Bronchial epithelial cell (primary cell): ENCODE data around the gene COMTD1. TPM values are rescaled to one million over a fixed set of nuclear protein-coding genes. Genes with fewer than 3 reads are reported as not detected.

Experiments
- DNase-seq: peaks from one replicate; pipeline ENCODE4 v3.0.0-alpha.2; 2010; ENCODE audit warnings: low read depth
- FAIRE-seq: peaks from 2 replicates; lab custom pipeline; 2011; peaks lifted over from hg19 to GRCh38; lab: Jason Lieb, UNC
- H3K27me3 ChIP-seq: 2 replicates; pipeline ENCODE4 v1.5.1; 2011; ENCODE audit warnings: low read length; ENCODE audit not compliant: control insufficient read depth, insufficient read depth
- H3K36me3 ChIP-seq: 2 replicates; pipeline ENCODE4 v1.5.1; 2011; ENCODE audit warnings: low read length; ENCODE audit not compliant: control insufficient read depth, insufficient read depth
- H3K4me3 ChIP-seq: 2 replicates; pipeline ENCODE4 v1.5.1; 2011; ENCODE audit warnings: mild to moderate bottlenecking, low read depth, low read length, control low read depth
- total RNA-seq: library from RNA; depleted of rRNA; stranded (reverse); fragments of >200 nt; gene quantifications from 2 replicates; pipeline ENCODE4 v1.2.1, GENCODE V29; 2014
- TF ChIP-seq, protein P1 (sequence below): IDR thresholded peaks from 2 replicates; pipeline ENCODE4 v1.5.1; 2011; ENCODE audit warnings: mild to moderate bottlenecking, moderate library complexity, low read length, control low read depth, inconsistent platforms; ENCODE audit not compliant: insufficient read depth, severe bottlenecking

The COMTD1 gene
- total RNA-seq, 1 donor from 2014 or later, result 11.8 TPM

- no peak overlapping the region for H3K4me3 ChIP-seq
- DNase-seq, result peak; percentile 66
- FAIRE-seq, result no peak
- TF ChIP-seq, protein P1, sequence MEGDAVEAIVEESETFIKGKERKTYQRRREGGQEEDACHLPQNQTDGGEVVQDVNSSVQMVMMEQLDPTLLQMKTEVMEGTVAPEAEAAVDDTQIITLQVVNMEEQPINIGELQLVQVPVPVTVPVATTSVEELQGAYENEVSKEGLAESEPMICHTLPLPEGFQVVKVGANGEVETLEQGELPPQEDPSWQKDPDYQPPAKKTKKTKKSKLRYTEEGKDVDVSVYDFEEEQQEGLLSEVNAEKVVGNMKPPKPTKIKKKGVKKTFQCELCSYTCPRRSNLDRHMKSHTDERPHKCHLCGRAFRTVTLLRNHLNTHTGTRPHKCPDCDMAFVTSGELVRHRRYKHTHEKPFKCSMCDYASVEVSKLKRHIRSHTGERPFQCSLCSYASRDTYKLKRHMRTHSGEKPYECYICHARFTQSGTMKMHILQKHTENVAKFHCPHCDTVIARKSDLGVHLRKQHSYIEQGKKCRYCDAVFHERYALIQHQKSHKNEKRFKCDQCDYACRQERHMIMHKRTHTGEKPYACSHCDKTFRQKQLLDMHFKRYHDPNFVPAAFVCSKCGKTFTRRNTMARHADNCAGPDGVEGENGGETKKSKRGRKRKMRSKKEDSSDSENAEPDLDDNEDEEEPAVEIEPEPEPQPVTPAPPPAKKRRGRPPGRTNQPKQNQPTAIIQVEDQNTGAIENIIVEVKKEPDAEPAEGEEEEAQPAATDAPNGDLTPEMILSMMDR, result no peak
- no peaks in the 10 kb centered on the region for H3K27me3 ChIP-seq
- H3K36me3 ChIP-seq, result no peaks in the 10 kb centered on the region
Observed at GRCh38 chr10:75253281-75254220, 17.8 kb upstream of the COMTD1 start.

DNA sequence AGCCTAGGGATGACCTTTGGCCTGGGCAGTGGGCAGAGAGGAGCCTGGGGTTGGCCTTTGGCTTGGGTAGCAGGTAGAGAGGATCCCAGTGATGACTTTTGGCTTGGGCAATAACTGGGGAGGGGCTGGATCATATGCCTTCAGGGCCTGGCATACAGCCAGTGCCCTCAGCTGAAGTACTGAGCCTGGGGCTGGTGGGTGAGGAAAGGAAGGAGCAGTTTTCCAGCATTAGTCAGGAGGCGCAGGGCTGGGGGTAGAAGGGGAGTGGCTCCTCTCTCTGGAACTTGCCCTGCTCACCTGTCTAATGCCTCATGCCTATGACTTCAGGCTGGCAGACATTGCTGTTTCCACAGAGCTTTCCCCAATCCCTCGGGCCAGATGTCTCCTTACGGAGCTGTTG, 15.2 kb upstream of the COMTD1 start:
- Histone ChIP-seq H3K36me3 (no peaks in the 10 kb centered on the region), H3K4me3 (no peak overlapping the region), H3K27me3 (no peaks in the 10 kb centered on the region)
- DNase-seq (peak; percentile 91), FAIRE-seq (peak; percentile 75)
- TF ChIP-seq, protein P1, result no peak

DNA sequence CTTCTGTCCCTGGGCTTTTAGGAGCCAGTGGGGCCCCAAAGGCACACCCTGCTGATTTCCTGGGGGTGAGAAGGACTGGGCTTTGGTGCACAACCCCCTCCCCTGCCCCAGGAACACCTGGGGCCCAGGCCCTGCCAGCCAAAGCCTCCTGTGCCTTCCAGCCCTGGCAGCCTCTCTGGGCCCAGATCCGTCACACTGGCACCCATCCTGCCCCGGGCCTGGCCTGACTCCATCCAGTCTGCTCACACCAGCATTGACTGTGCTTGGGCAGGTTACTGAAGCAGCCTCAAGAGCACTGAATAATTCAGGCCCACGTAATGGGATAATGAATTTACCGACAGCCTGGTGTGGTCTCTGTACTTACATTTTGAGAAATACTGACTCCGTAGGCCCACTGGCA, 12.0 kb upstream of the COMTD1 start:
- H3K27me3 ChIP-seq, result no peaks in the 10 kb centered on the region
- no peak for DNase-seq
- no peak overlapping the region for H3K4me3 ChIP-seq
- TF ChIP-seq, protein P1, result no peak
- FAIRE-seq, result peak; percentile 77
- no peaks in the 10 kb centered on the region for H3K36me3 ChIP-seq

DNA sequence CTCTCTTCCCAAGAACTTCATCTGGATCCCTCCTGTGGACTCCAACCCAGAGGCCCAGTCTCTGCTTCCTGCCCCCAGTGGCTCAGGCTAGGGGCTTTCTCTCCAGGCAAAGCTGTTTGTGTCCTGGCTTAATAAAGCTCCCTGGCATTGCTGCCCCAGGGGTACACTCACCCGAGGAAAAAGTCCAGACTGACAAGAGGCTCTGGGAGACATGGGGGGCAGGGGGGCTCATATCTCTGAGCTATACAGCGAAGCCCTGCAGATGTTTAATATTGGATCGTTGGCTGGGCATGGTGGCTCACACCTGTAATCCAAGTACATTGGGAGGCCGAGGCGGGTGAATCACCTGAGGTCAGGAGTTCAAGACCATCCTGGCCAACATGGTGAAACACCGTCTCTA, 10.7 kb upstream of the COMTD1 start:
- FAIRE-seq, result no peak
- Histone ChIP-seq H3K36me3 (no peaks in the 10 kb centered on the region), H3K27me3 (no peaks in the 10 kb centered on the region), H3K4me3 (no peak overlapping the region)
- DNase-seq, result no peak
- TF ChIP-seq, protein P1, result no peak

DNA sequence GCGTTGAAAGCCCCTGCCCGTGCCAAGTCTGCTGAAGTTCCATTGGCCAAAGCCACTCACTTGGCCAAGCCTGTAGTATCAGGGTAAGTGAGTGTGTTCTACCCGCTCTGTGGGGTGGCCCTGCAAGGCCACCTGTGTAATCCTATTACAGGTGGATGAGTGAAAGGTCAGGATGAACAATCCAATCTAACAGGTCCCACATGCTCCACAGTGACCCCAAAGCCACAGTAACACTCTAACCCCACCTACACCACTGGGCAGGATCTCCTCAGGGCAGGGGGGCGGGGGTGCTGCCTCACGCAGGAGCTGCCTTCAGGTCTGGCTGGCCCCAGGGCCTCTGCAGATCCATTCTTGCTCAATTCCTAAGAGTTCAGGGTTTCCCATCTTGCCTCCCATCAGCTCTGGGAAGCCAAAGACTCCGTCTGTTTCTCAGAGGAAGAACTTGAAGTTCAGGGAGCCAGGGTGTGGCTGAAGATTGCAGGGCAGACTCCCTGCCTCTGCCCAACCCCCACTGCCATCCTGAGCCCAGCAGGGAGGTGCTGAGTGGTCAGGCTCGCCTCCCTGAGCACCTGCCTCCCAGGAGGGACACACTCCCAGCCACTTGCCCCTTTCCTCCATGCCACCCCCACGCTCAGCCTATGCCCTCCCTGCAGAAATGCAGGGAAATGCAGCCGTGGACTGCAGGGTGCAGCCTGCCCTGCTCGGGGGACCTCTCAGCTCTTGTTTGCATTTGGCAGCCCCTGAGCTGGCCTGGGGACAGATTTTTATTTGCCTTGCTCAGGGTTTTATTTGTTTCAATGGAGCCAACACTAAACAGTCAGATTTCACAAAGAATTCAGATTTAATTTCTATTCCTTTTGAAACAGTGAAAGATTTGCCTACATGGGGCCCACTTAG, 9.8 kb upstream of the COMTD1 start:
- TF ChIP-seq, protein P1, result no peak
- H3K4me3 ChIP-seq, result no peak overlapping the region
- DNase-seq, result no peak
- no peaks in the 10 kb centered on the region for H3K36me3 ChIP-seq
- no peak for FAIRE-seq
- no peaks in the 10 kb centered on the region for H3K27me3 ChIP-seq
